Neuronal stem cell (in vitro differentiated cells): ENCODE measurements around the gene ADGRL3.

ENCODE experiments used
- DNase-seq: peaks from one replicate; pipeline ENCODE4 v3.0.0-alpha.2; 2013; ENCODE audit warnings: low spot score
- H2AFZ ChIP-seq: one replicate; pipeline ENCODE4 v1.6.1; 2013; ENCODE audit warnings: mild to moderate bottlenecking, low read length, inconsistent platforms
- H2AK5ac ChIP-seq: 2 replicates; pipeline ENCODE4 v1.6.1; 2013; ENCODE audit warnings: low read depth, mild to moderate bottlenecking, inconsistent platforms, low read length, moderate library complexity, mixed read lengths
- H2BK120ac ChIP-seq: 2 replicates; pipeline ENCODE4 v1.6.1; 2013; ENCODE audit warnings: low read depth, mild to moderate bottlenecking, inconsistent platforms, low read length, moderate library complexity, mixed read lengths
- H2BK12ac ChIP-seq: one replicate; pipeline ENCODE4 v1.6.1; 2013; ENCODE audit warnings: low read length, inconsistent platforms
- H2BK15ac ChIP-seq: 2 replicates; pipeline ENCODE4 v1.6.1; 2013; ENCODE audit warnings: mild to moderate bottlenecking, low read length, inconsistent platforms, mixed read lengths
- H2BK5ac ChIP-seq: one replicate; pipeline ENCODE4 v1.6.1; 2013; ENCODE audit warnings: inconsistent platforms, mild to moderate bottlenecking, low read length, moderate library complexity
- H3K14ac ChIP-seq: one replicate; pipeline ENCODE4 v1.6.1; 2013; ENCODE audit warnings: low read length, inconsistent platforms
- H3K18ac ChIP-seq: 2 replicates; pipeline ENCODE4 v1.6.1; 2013; ENCODE audit warnings: low read length, inconsistent platforms
- H3K23ac ChIP-seq: 2 replicates; pipeline ENCODE4 v1.6.1; 2013; ENCODE audit warnings: low read depth, mild to moderate bottlenecking, mixed read lengths, low read length, inconsistent platforms; ENCODE audit not compliant: poor library complexity
- H3K27ac ChIP-seq: replicated peaks from 3 replicates; pipeline ENCODE4 v1.5.1; 2013; ENCODE audit warnings: low read length, inconsistent platforms
- H3K27me3 ChIP-seq, 3 experiments: 2 replicates each; pipeline ENCODE4 v1.6.1; 2013; ENCODE audit warnings: low read length in 3 of 3, mild to moderate bottlenecking in 2 of 3, inconsistent platforms in 1 of 3, low read depth in 1 of 3, mixed read lengths in 1 of 3, moderate library complexity in 1 of 3; ENCODE audit not compliant: control insufficient read depth in 3 of 3, insufficient read depth in 3 of 3
- H3K36me3 ChIP-seq, 2 donors: replicated peaks in 1 of 2; 2 replicates each; pipeline ENCODE4 v1.6.1; 2013; ENCODE audit warnings: low read length in 2 of 2; ENCODE audit not compliant: control insufficient read depth in 2 of 2, insufficient read depth in 2 of 2
- H3K4ac ChIP-seq: 2 replicates; pipeline ENCODE4 v1.6.1; 2013; ENCODE audit warnings: inconsistent platforms, mild to moderate bottlenecking, low read length, moderate library complexity
- H3K4me1 ChIP-seq, 2 donors: 1 replicate in 1 of 2; 2 replicates in 1 of 2; pipeline ENCODE4 v1.6.1; 2013; ENCODE audit warnings: low read length in 2 of 2, low read depth in 1 of 2; ENCODE audit not compliant: control insufficient read depth in 2 of 2, insufficient read depth in 1 of 2
- H3K4me2 ChIP-seq: one replicate; pipeline ENCODE4 v1.6.1; 2013; ENCODE audit warnings: mild to moderate bottlenecking, low read length, inconsistent platforms; ENCODE audit not compliant: insufficient read depth, poor library complexity, severe bottlenecking
- H3K4me3 ChIP-seq, 2 donors: 2 replicates each; pipeline ENCODE4 v1.5.1; 2013; ENCODE audit warnings: low read length in 2 of 2, mild to moderate bottlenecking in 2 of 2, inconsistent platforms in 1 of 2, moderate library complexity in 1 of 2
- H3K79me1 ChIP-seq: one replicate; pipeline ENCODE4 v1.6.1; 2013; ENCODE audit warnings: low read depth, mild to moderate bottlenecking, inconsistent platforms, low read length, moderate library complexity
- H3K9ac ChIP-seq: one replicate; pipeline ENCODE4 v1.6.1; 2013; ENCODE audit warnings: mild to moderate bottlenecking, low read depth, low read length, inconsistent platforms; ENCODE audit not compliant: poor library complexity
- H3K9me3 ChIP-seq, 2 donors: replicated peaks in 1 of 2; 2 replicates each; pipeline versions ENCODE3 to v1.6.1; 2013; ENCODE audit warnings: low read length in 2 of 2, mild to moderate bottlenecking in 2 of 2, inconsistent platforms in 1 of 2, low read depth in 1 of 2, mixed read lengths in 1 of 2, moderate library complexity in 1 of 2; ENCODE audit not compliant: control insufficient read depth in 2 of 2, insufficient read depth in 1 of 2
- H4K8ac ChIP-seq: one replicate; pipeline ENCODE4 v1.6.1; 2013; ENCODE audit warnings: low read depth, mild to moderate bottlenecking, inconsistent platforms, low read length, moderate library complexity
- H4K91ac ChIP-seq: one replicate; pipeline ENCODE4 v1.6.1; 2013; ENCODE audit warnings: low read length, low read depth, mild to moderate bottlenecking, inconsistent platforms; ENCODE audit not compliant: poor library complexity
- WGBS, 2 donors: extraction: QIAGEN DNeasy Blood & Tissue Kit; methylation state at CpG; one replicate each; pipeline ENCODE4 v1.1.7; 2013; ENCODE audit warnings: missing lambda C conversion rate in 2 of 2, mixed read lengths in 1 of 2; ENCODE audit not compliant: insufficient read length in 2 of 2, insufficient replicate concordance in 1 of 2; ENCODE audit errors: extremely low coverage in 2 of 2; 5-methylcytosine and 5-hydroxymethylcytosine counted together

ADGRL3 gene

GRCh38 chr4:62057031-62057430, 856.9 kb downstream of the ADGRL3 start:
- Histone ChIP-seq H3K36me3 (no peaks in the 10 kb centered on the region), H3K27ac (no peak overlapping the region), H3K4ac (no peak overlapping the region), H3K23ac (no peak overlapping the region), H3K4me2 (no peak overlapping the region), H4K8ac (no peak overlapping the region), H3K4me1 (no peaks in the 10 kb centered on the region), H3K27me3 (no peaks in the 10 kb centered on the region), H4K91ac (no peak overlapping the region), H3K9me3 (no peaks in the 10 kb centered on the region), H2BK15ac (no peak overlapping the region), H3K18ac (no peak overlapping the region), H3K79me1 (no peaks in the 10 kb centered on the region), H3K4me3 (no peak overlapping the region), H3K14ac (no peak overlapping the region), H2BK120ac (no peak overlapping the region), H2AK5ac (no peak overlapping the region), H2BK5ac (no peak overlapping the region), H2BK12ac (no peak overlapping the region), H2AFZ (no peak overlapping the region), H3K9ac (no peak overlapping the region)
- DNase-seq: no peak
- no CpG with 5 or more reads among the region's 1 CpG for WGBS, 2 donors

- no peak overlapping the region for H4K8ac ChIP-seq
- H2BK120ac ChIP-seq: no peak overlapping the region
- H3K4me2 ChIP-seq: no peak overlapping the region
- H3K27me3 ChIP-seq: no peaks in the 10 kb centered on the region
- no peak overlapping the region for H2AK5ac ChIP-seq
- H3K4me1 ChIP-seq: no peaks in the 10 kb centered on the region
- H3K4ac ChIP-seq: no peak overlapping the region
- H3K79me1 ChIP-seq: no peaks in the 10 kb centered on the region
- no peaks in the 10 kb centered on the region for H3K9me3 ChIP-seq
- H3K9ac ChIP-seq: no peak overlapping the region
- H3K14ac ChIP-seq: no peak overlapping the region
- H2BK5ac ChIP-seq: no peak overlapping the region
- H2BK12ac ChIP-seq: no peak overlapping the region
- H3K23ac ChIP-seq: no peak overlapping the region
- H2BK15ac ChIP-seq: no peak overlapping the region
- H3K27ac ChIP-seq: no peak overlapping the region
- WGBS, 2 donors: no CpG with 5 or more reads among the region's 4 CpGs
- no peaks in the 10 kb centered on the region for H3K36me3 ChIP-seq
- H2AFZ ChIP-seq: no peak overlapping the region
- no peak overlapping the region for H4K91ac ChIP-seq
- no peak overlapping the region for H3K18ac ChIP-seq
- H3K4me3 ChIP-seq: no peak overlapping the region
- no peak for DNase-seq
These were observed 858.4 kb downstream of the ADGRL3 start for GRCh38 chr4:62058571-62058970.

- WGBS, 2 donors: no CpG with 5 or more reads among the region's 14 CpGs
- Histone ChIP-seq H2BK120ac (no peak overlapping the region), H3K79me1 (no peaks in the 10 kb centered on the region), H2BK12ac (no peak overlapping the region), H3K4me1 (peaks cover 0 to 7% of the 10 kb centered on the region in 2 donors), H3K4me2 (no peak overlapping the region), H4K91ac (no peak overlapping the region), H3K27me3 (no peaks in the 10 kb centered on the region), H2BK5ac (no peak overlapping the region), H2BK15ac (no peak overlapping the region), H3K9me3 (no peaks in the 10 kb centered on the region), H4K8ac (no peak overlapping the region), H2AFZ (no peak overlapping the region), H3K14ac (no peak overlapping the region), H3K36me3 (peaks cover 4 to 8% of the 10 kb centered on the region in 2 donors), H3K9ac (no peak overlapping the region), H3K4me3 (no peak overlapping the region), H2AK5ac (no peak overlapping the region), H3K27ac (no peak overlapping the region), H3K23ac (no peak overlapping the region), H3K4ac (no peak overlapping the region), H3K18ac (no peak overlapping the region)
- no peak for DNase-seq
These were observed 870.2 kb downstream of the ADGRL3 start for GRCh38 chr4:62070291-62070852.

GRCh38 chr4:62075089-62075488, 875.0 kb downstream of the ADGRL3 start:
- no peaks in the 10 kb centered on the region for H3K4me1 ChIP-seq
- H2BK15ac ChIP-seq: no peak overlapping the region
- DNase-seq: no peak
- H3K27ac ChIP-seq: no peak overlapping the region
- H3K9ac ChIP-seq: no peak overlapping the region
- WGBS, 2 donors: no CpG with 5 or more reads among the region's 2 CpGs
- no peak overlapping the region for H2AFZ ChIP-seq
- H3K27me3 ChIP-seq: no peaks in the 10 kb centered on the region
- H4K8ac ChIP-seq: no peak overlapping the region
- H2BK5ac ChIP-seq: no peak overlapping the region
- no peak overlapping the region for H3K4ac ChIP-seq
- H2BK120ac ChIP-seq: no peak overlapping the region
- H3K4me2 ChIP-seq: no peak overlapping the region
- no peak overlapping the region for H3K23ac ChIP-seq
- H3K18ac ChIP-seq: no peak overlapping the region
- no peak overlapping the region for H3K4me3 ChIP-seq
- no peaks in the 10 kb centered on the region for H3K9me3 ChIP-seq
- peaks cover 2 to 6% of the 10 kb centered on the region in 2 donors for H3K36me3 ChIP-seq
- H3K14ac ChIP-seq: no peak overlapping the region
- H2AK5ac ChIP-seq: no peak overlapping the region
- H4K91ac ChIP-seq: no peak overlapping the region
- H2BK12ac ChIP-seq: no peak overlapping the region
- no peaks in the 10 kb centered on the region for H3K79me1 ChIP-seq
